GM12878 (cell line): ENCODE measurements around the gene MTRF1.

ENCODE experiments used
- FOS ChIP-seq: IDR thresholded peaks from 3 replicates; pipeline ENCODE4 v1.6.1; 2011; ENCODE audit warnings: borderline replicate concordance; ENCODE audit not compliant: insufficient read length; ENCODE audit errors: extremely low read depth
- RCOR1 ChIP-seq: conservative IDR thresholded peaks from 2 replicates; pipeline ENCODE4 v1.6.1; 2012; ENCODE audit warnings: low read depth, low read length, improper control_type of control experiment
- TF ChIP-seq, protein P1 (sequence below): fragments of 450-650 bp; formaldehyde crosslinking; IDR thresholded peaks from 2 replicates; pipeline ENCODE4 v1.4.0; 2022; ENCODE audit warnings: mild to moderate bottlenecking, moderate library complexity
- TF ChIP-seq, protein P2 (sequence below), 3 experiments: IDR thresholded peaks in 2 of 3; conservative IDR thresholded peaks in 1 of 3; 2 replicates each; pipeline ENCODE4 v1.5.1; 2011; ENCODE audit warnings: low read depth in 3 of 3, low read length in 3 of 3, mild to moderate bottlenecking in 3 of 3, control low read depth in 2 of 3, moderate library complexity in 2 of 3, inconsistent platforms in 1 of 3, mixed read lengths in 1 of 3; ENCODE audit not compliant: control insufficient read depth in 2 of 3, insufficient read depth in 1 of 3; ENCODE audit errors: extremely low read depth in 1 of 3

DNA sequence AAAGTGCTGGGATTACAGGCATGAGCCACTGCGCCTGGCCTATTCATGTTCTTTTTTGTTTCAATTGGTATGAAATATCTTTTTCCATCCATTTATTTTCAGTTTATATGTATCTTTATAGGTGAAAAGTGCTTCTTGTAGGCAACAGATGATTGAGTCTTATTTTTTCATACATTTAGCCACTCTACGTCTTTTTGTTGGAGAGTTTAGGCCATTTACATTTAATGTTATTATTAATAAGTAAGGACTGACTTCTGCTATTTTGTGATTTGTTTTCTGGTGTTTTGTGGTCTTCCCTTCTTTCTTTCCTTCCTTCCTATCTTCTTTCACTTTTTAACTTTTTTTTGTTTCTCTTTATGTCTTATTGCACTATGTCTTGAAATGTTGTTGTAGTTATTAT, 52.3 kb downstream of the MTRF1 start:
- TF ChIP-seq, protein P1, sequence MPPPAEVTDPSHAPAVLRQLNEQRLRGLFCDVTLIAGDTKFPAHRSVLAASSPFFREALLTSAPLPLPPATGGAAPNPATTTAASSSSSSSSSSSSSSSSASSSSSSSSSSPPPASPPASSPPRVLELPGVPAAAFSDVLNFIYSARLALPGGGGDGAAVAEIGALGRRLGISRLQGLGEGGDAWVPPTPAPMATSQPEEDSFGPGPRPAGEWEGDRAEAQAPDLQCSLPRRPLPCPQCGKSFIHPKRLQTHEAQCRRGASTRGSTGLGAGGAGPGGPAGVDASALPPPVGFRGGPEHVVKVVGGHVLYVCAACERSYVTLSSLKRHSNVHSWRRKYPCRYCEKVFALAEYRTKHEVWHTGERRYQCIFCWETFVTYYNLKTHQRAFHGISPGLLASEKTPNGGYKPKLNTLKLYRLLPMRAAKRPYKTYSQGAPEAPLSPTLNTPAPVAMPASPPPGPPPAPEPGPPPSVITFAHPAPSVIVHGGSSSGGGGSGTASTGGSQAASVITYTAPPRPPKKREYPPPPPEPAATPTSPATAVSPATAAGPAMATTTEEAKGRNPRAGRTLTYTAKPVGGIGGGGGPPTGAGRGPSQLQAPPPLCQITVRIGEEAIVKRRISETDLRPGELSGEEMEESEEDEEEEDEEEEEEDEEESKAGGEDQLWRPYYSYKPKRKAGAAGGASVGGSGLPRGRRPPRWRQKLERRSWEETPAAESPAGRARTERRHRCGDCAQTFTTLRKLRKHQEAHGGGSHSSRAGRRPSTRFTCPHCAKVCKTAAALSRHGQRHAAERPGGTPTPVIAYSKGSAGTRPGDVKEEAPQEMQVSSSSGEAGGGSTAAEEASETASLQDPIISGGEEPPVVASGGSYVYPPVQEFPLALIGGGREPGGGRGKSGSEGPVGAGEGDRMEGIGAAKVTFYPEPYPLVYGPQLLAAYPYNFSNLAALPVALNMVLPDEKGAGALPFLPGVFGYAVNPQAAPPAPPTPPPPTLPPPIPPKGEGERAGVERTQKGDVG, result no peak
- no peak for TF ChIP-seq FOS
- TF ChIP-seq, protein P2, sequence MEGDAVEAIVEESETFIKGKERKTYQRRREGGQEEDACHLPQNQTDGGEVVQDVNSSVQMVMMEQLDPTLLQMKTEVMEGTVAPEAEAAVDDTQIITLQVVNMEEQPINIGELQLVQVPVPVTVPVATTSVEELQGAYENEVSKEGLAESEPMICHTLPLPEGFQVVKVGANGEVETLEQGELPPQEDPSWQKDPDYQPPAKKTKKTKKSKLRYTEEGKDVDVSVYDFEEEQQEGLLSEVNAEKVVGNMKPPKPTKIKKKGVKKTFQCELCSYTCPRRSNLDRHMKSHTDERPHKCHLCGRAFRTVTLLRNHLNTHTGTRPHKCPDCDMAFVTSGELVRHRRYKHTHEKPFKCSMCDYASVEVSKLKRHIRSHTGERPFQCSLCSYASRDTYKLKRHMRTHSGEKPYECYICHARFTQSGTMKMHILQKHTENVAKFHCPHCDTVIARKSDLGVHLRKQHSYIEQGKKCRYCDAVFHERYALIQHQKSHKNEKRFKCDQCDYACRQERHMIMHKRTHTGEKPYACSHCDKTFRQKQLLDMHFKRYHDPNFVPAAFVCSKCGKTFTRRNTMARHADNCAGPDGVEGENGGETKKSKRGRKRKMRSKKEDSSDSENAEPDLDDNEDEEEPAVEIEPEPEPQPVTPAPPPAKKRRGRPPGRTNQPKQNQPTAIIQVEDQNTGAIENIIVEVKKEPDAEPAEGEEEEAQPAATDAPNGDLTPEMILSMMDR (IDR thresholded peaks at IDR 0.05 in 2 of 3, conservative IDR thresholded peaks at IDR 0.05 in 1 of 3; ENCODE audit: control insufficient read depth in 2 of 3, extremely low read depth in 1 of 3, insufficient read depth in 1 of 3, low read depth in 3 of 3, low read length in 3 of 3), result no peak
- no peak for TF ChIP-seq RCOR1
